ENCODE results near the gene WNT8B.

Gene WNT8B

DNA sequence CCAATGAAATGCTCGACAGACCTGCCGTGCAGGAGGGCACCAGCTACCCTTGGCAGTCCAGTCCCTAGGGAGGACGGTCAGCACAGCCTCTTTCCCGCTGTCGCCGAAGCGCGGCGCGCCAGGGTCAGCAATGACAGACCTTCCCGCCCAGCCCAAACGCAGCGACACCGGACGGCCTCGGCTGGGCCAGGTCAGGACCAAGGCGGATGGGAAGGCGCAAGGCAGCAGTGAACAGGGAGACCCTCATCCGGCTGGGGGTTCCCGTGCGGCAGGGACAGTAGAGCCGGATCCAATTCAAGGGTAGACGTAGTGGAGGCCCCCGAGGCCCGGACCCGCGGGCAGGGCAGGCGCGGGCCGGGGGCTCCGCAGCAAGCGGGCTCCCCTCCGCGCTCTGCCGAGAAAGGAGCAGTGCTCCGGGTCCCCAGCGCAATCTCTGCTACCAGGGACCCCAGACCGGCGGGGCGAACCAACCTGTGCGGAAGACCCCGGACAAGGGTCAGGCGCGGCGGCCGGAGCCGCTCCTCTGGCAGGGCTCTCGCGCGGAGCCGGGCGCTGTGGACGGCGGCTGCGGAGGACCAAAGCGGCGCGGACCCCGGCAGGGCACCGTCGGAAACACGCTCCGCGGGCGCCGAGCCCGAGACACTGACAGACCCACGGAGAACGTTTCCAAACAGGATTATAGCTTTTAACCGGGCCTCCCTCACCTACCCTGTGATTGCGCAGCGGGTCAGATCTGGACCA lies 56.7 kb downstream of the WNT8B start, which contains the start of gene SEC31B:
TSS of gene SEC31B (minus strand) at position 551 of the 741 bp plus-strand sequence. CDS start 2,909 bp downstream, outside the sequence.
- no peak for DNase-seq

GRCh38 chr10:100520811-100521210 lies 58.0 kb downstream of the WNT8B start:
- DNase-seq = no peak

- DNase-seq = no peak
Measured at GRCh38 chr10:100522107-100522801, 59.4 kb downstream of the WNT8B start.

DNA sequence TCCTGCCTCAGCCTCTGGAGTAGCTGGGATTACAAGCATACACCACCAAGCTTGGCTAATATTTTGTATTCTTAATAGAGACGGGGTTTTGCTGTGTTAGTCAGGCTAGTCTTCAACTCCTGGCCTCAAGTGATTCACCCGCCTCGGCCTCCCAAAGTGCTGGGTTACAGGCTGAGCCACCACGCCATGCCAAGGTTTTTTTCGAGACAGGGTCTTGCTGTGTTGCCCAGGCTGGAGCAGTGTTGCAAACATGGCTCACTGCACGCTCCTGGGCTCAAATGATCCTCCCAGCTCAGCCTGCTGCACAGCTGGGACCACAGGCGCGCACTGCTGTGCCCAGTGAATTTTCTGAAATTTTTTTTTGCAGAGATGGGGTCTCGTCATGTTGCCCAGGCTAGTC lies 60.1 kb downstream of the WNT8B start:
- no peak for DNase-seq

- DNase-seq = no peak
Measured at GRCh38 chr10:100524206-100524605, 61.4 kb downstream of the WNT8B start.

DNA sequence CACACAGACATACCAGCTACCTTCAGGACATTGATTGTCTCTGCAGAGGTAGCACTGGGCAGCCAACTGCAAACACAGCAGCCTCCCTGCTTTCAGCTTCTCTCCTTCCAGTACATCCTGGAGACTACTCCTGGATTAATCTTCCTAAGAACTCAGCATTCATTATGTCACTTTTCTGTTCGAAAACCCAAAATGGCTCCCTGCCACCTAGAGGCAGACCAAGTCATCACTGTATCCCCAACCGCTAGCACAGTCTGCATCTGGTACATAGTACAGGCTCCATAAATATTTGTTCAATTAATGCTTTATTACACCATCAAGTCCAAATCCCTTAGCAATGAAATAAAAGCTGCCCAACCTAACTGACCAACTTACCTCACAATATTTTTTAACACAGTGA lies 61.8 kb downstream of the WNT8B start:
- no peak for DNase-seq

DNA sequence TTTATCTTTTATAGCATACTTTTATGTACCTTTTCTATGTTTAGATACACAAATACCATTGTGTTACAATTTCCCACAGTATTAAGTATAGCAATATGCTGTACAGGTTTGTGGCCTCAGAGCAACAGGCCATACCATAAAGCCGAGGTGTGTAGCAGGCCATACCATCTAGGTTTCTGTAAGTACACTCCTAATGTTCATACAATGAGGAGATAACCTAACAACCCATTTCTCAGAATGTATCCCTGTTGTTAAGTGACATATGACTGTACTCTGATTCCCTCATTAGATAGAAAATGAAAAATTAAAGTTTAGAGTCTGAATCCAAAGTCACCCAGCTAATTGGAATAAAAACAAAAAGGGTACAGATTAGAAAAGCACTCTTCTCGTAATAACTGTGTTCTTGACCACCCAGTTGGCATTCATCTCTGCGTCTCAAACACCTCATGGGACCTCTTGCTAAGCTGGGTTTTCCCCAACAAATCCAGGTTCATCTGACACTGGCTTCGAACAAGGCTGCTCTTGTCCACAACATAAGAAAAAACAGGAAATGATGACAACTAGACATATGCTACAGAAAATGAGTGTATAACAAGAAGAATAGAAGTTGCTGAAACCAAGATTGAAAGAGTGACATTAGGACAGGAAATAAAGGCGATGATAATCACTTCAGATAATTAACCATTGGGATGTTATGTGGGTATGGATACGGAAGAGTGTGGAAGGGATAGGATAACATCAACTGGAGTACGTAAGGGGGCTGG lies 65.5 kb downstream of the WNT8B start:
- DNase-seq = no peak

DNA sequence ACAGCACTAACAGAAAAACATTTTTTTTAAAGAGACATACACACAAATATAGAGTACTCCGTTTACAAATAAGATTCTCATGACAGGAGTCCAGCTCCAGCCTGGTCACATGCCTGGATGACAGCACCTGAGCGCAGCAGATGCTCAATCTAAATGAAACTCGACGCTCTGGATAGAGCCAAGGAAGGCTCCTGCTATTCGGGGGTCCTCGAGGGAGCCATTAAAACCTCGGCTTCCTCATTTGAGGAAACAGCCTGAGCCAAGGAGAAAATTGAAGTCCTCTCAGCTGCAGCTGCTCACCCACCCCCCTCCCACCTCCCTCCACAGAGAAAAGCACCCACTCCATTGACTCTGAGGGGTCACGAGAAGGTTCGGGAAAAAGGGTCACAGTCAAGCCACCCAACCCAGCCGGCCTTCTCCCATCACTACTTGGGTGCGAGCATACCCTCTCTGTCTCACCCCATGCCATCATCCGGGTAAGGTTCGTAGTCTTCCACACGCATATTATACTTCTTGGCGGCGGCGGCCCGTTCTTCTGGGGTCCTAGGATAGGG lies 66.2 kb downstream of the WNT8B start:
- DNase-seq = no peak

- DNase-seq = peak; percentile 51
Measured at GRCh38 chr10:100529475-100530298, 66.9 kb downstream of the WNT8B start, which contains the start of gene NDUFB8. TSS of gene NDUFB8 (minus strand) at chr10:100529871. CDS start at chr10:100529851, 20 bp downstream.

DNA sequence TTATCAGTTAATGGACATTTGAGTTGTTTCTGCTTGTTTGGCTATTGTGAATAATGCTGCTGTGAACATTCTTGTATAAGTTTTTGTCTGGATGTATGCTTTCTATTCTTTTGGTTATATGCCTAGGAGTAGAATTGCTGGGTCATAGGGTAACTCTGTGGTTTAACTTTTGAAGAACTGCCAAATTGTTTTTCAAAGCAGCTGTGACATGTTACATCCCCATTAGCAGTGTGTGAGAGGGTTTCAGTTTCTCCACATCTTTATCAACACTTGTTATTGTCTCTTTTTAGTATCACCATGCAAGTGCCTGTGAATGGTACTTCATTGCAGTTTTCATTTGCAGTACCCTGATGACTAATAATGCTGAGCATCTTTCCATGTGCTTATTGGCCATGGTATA lies 69.0 kb downstream of the WNT8B start:
- no peak for DNase-seq

Measured in NCI-H2107 (cell line).